ENCODE results near the gene CARD10. TPM values are rescaled to one million over a fixed set of nuclear protein-coding genes. Genes with fewer than 3 reads are reported as not detected.

The CARD10 gene
- total RNA-seq, 4 donors from 2014 or later = 4.0 to 14.0 (median 9.9) TPM

GRCh38 chr22:37480387-37481346, 38.5 kb downstream of the CARD10 start:
- TF ChIP-seq CTCF (IDR thresholded peaks at IDR 0.05) = no peak
- no peak for TF ChIP-seq POLR2A (IDR thresholded peaks at IDR 0.05)
- ATAC-seq = no peak

GRCh38 chr22:37479196-37479595, 40.0 kb downstream of the CARD10 start:
- TF ChIP-seq POLR2AphosphoS5 (IDR thresholded peaks at IDR 0.05) = no peak
- no peaks in the 10 kb centered on the region for H3K9me3 ChIP-seq
- no peak overlapping the region for H3K4me3 ChIP-seq
- no peak for ATAC-seq
- H3K4me1 ChIP-seq = peaks cover 0 to 15% (median 0%) of the 10 kb centered on the region in 3 donors
- H3K27me3 ChIP-seq = peaks cover 89% of the 10 kb centered on the region
- no peak overlapping the region for H3K27ac ChIP-seq
- WGBS, 2 donors (ENCODE audit: low coverage in 1 of 2) = 62% methylated on average over 5 of the region's 15 CpGs; no CpG with 5 or more reads in 1 of the 2 donors
- peaks cover 0 to 7% of the 10 kb centered on the region in 2 donors for H3K36me3 ChIP-seq

More at GRCh38 chr22:37480387-37481346, 38.5 kb downstream of the CARD10 start:
- Histone ChIP-seq H3K27ac (no peak overlapping the region), H3K36me3 (peaks cover 0 to 7% of the 10 kb centered on the region in 2 donors), H3K9me3 (no peaks in the 10 kb centered on the region), H3K4me3 (no peak overlapping the region), H3K27me3 (peaks cover 89% of the 10 kb centered on the region), H3K4me1 (peaks cover 0 to 18% (median 0%) of the 10 kb centered on the region in 3 donors)
- 75 to 82% methylated on average over 2 to 11 of the region's 17 CpGs for WGBS, 2 donors (ENCODE audit: low coverage in 1 of 2)

GRCh38 chr22:37476389-37477329, 42.6 kb downstream of the CARD10 start:
- Histone ChIP-seq H3K27ac (no peak overlapping the region), H3K9me3 (no peaks in the 10 kb centered on the region), H3K4me3 (no peak overlapping the region), H3K4me1 (no peaks in the 10 kb centered on the region), H3K27me3 (peaks cover 97% of the 10 kb centered on the region), H3K36me3 (peaks cover 0 to 7% of the 10 kb centered on the region in 2 donors)
- no peak for ATAC-seq
- WGBS, 2 donors (ENCODE audit: low coverage in 1 of 2) = 41 to 42% methylated on average over 4 of the region's 14 CpGs
- no peak for TF ChIP-seq CTCF (IDR thresholded peaks at IDR 0.05)

- TF ChIP-seq POLR2A (IDR thresholded peaks at IDR 0.05) = no peak
- no peak for TF ChIP-seq CTCF (IDR thresholded peaks at IDR 0.05)
- peaks cover 88% of the 10 kb centered on the region for H3K27me3 ChIP-seq
- H3K4me1 ChIP-seq = no peaks in the 10 kb centered on the region
- H3K36me3 ChIP-seq = peaks cover 0 to 7% of the 10 kb centered on the region in 2 donors
- 60 to 65% methylated on average over 1 to 5 of the region's 11 CpGs for WGBS, 2 donors (ENCODE audit: low coverage in 1 of 2)
- H3K27ac ChIP-seq = no peak overlapping the region
- no peak overlapping the region for H3K4me3 ChIP-seq
- no peaks in the 10 kb centered on the region for H3K9me3 ChIP-seq
- ATAC-seq = no peak
Observed at GRCh38 chr22:37474447-37475090, 44.6 kb downstream of the CARD10 start.

GRCh38 chr22:37473437-37473946, 45.7 kb downstream of the CARD10 start:
- Histone ChIP-seq H3K4me3 (no peak overlapping the region), H3K27me3 (peaks cover 86% of the 10 kb centered on the region), H3K27ac (no peak overlapping the region), H3K4me1 (no peaks in the 10 kb centered on the region), H3K9me3 (no peaks in the 10 kb centered on the region), H3K36me3 (peaks cover 0 to 7% of the 10 kb centered on the region in 2 donors)
- 40% methylated on average over 1 of the region's 8 CpGs; no CpG with 5 or more reads in 1 of the 2 donors for WGBS, 2 donors (ENCODE audit: low coverage in 1 of 2)
- ATAC-seq = no peak
- TF ChIP-seq EP300 (IDR thresholded peaks at IDR 0.05) (no peak), POLR2AphosphoS5 (IDR thresholded peaks at IDR 0.05) (no peak)
